ENCODE results near the gene CBLL1.

DNA sequence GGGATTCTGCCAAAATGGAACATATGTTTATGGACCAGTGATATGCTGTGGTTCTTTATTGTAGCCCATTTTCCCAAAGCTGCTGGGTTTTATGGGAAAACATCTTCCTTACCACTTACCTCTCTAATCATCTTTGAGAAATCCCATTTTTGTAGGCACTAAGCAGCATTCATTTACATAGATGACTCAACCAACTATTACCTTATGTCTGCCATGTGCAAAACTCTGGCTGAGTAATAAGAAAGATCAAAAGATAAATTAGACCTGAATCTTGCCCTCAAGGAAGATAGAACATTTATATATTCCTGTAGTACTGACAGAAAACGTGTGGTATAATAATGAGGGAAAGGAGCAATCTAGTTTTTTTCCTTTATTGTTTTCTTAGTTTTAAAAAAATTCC is 24.3 kb downstream of the CBLL1 start:
- TF ChIP-seq, protein P1, sequence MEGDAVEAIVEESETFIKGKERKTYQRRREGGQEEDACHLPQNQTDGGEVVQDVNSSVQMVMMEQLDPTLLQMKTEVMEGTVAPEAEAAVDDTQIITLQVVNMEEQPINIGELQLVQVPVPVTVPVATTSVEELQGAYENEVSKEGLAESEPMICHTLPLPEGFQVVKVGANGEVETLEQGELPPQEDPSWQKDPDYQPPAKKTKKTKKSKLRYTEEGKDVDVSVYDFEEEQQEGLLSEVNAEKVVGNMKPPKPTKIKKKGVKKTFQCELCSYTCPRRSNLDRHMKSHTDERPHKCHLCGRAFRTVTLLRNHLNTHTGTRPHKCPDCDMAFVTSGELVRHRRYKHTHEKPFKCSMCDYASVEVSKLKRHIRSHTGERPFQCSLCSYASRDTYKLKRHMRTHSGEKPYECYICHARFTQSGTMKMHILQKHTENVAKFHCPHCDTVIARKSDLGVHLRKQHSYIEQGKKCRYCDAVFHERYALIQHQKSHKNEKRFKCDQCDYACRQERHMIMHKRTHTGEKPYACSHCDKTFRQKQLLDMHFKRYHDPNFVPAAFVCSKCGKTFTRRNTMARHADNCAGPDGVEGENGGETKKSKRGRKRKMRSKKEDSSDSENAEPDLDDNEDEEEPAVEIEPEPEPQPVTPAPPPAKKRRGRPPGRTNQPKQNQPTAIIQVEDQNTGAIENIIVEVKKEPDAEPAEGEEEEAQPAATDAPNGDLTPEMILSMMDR (IDR thresholded peaks at IDR 0.05): no peak
- no peak for TF ChIP-seq POLR2A (IDR thresholded peaks at IDR 0.05)
